ENCODE measurements around the gene MGLL.

Gene MGLL

DNA sequence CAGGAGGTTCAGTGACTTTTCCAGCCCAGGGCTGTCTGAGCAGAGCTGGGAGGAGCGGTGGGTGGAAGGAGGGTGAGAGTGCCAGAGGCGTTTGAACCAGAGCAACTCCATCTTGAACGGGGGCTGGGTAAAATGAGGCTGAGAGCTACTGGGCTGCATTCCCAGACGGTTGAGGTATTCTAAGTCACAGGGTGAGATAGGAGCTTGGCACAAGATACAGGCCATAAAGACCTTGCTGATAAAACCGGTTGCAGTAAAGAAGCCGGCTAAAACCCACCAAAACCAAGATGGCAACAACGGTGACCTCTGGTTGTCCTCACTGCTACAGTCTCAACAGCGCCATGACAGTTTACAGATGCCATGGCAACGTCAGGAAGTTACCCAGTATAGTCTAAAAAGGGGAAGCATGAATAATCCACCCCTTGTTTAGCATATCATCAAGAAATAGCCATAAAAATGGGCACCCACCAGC is 89.4 kb downstream of the MGLL start:
- no peak for DNase-seq (ENCODE audit: extremely low read depth, low read depth)
- H3K4me3 ChIP-seq (replicated peaks; ENCODE audit: low read depth, low read length): no peak overlapping the region

DNA sequence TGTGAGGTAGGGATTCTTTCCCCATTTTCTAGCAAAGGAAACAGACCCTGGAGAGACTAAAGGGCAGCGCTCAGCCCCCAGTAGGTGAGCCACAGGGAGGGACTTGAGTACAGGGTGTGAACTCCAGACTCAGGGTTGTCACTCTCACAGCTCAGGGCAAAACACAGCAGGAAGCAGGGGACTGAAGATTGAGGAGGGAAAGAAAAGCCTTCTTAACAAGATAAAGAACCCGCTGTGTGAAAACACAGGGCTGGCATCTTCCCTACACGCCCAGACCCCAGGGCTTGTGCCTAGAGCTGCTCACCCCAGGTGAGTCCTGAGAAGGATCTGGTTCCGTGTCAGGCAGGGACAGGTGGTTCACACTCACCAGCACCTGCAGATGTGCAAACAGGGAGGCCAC is 90.0 kb downstream of the MGLL start:
- no peak for DNase-seq (ENCODE audit: extremely low read depth, low read depth)
- H3K4me3 ChIP-seq (replicated peaks; ENCODE audit: low read depth, low read length): no peak overlapping the region
- TF ChIP-seq, protein P1, sequence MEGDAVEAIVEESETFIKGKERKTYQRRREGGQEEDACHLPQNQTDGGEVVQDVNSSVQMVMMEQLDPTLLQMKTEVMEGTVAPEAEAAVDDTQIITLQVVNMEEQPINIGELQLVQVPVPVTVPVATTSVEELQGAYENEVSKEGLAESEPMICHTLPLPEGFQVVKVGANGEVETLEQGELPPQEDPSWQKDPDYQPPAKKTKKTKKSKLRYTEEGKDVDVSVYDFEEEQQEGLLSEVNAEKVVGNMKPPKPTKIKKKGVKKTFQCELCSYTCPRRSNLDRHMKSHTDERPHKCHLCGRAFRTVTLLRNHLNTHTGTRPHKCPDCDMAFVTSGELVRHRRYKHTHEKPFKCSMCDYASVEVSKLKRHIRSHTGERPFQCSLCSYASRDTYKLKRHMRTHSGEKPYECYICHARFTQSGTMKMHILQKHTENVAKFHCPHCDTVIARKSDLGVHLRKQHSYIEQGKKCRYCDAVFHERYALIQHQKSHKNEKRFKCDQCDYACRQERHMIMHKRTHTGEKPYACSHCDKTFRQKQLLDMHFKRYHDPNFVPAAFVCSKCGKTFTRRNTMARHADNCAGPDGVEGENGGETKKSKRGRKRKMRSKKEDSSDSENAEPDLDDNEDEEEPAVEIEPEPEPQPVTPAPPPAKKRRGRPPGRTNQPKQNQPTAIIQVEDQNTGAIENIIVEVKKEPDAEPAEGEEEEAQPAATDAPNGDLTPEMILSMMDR (IDR thresholded peaks at IDR 0.05; ENCODE audit: low read depth, low read length, missing control alignments): no peak

More for the DNA sequence above, 89.4 kb downstream of the MGLL start:
- TF ChIP-seq, protein P1 (IDR thresholded peaks at IDR 0.05; ENCODE audit: low read depth, low read length, missing control alignments): no peak

DNA sequence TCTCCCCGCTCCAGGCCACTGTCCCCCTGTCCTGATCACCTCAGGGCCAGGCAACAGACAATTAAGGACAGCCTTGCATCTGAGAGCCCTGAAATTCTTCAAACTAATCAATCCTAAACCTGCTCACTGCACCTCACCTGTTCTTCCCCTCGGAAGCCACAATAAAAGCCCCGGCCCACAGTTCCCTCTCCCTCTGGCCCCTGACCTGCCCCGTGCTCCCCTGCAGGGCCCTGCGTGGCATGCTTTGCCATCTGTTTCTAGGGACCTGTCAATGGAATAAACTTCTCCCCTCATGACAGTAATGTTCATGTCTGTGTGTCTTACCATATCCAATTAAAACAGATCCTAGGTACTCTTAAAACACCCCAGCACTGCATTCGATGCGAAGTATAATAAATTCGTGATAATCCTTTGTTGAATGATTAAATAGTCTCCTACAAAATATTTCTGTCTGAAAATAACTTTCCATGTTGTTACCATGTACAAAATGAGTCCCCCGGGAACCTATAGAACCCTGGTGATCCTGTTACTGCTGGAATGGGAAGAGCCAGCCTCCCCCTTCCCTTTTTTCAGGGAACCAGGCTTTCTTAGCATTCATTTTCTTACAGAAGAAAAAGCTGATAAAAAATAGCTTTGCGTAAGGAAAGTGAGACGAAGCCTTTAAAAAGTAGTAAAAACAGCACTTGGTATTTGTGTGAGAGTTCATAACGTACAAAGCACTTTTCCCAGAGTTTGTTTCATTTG is 90.6 kb downstream of the MGLL start:
- no peak for DNase-seq (ENCODE audit: extremely low read depth, low read depth)
- H3K4me3 ChIP-seq (replicated peaks; ENCODE audit: low read depth, low read length): no peak overlapping the region

DNA sequence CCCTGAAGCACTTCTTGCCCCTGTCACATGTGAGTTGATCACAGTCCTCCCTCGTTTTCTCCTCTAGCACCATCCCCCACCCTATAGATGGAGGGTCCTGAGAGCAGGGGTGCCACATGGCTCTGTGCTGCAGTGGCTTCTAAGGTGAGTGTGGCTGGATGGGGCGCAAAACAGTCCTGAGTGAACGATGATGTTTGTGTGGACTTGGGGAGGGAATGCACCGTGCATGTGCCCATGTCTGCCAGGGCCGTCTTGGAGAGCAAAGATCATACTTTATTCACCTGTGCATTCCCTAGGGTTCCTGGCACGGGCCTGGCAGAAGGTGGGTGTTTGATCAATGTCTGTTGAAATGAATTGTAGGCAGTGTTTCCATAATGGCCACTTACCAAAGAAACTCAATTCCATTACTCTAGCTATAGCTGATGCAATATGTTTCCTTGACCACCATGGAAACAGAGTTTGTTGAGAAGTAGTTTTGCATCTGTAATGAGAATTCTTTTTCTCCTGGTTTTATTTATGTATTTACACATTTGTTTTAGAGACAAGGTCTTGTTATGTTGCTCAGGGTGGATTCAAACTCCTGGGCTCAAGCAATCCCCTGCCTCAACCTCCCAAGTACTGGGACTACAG is 91.5 kb downstream of the MGLL start:
- TF ChIP-seq, protein P1 (IDR thresholded peaks at IDR 0.05; ENCODE audit: low read depth, low read length, missing control alignments): no peak
- no peak for DNase-seq (ENCODE audit: extremely low read depth, low read depth)
- H3K4me3 ChIP-seq (replicated peaks; ENCODE audit: low read depth, low read length): no peak overlapping the region

More for the DNA sequence above, 90.6 kb downstream of the MGLL start:
- TF ChIP-seq, protein P1 (IDR thresholded peaks at IDR 0.05; ENCODE audit: low read depth, low read length, missing control alignments): no peak

DNA sequence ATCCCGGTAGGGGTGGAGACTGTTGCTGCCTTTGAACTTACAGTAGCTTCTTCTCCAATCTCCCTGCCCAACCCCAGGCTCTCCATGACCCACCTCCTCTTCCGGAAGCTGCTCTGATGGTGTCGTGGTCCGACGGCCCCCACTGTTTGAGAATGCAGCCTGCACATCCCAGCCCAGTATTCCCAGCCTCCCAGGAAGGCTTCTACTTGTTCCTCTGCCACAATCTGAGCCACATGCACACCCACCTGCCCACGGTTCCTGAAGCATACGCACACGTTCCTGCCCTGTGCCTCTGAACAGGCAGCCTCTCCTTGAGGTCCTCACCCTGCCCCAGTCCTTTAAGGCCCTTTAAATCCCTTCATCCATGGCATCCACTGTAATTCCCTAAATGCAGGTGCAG is 92.1 kb downstream of the MGLL start:
- H3K4me3 ChIP-seq (replicated peaks; ENCODE audit: low read depth, low read length): no peak overlapping the region
- no peak for DNase-seq (ENCODE audit: extremely low read depth, low read depth)
- TF ChIP-seq, protein P1 (IDR thresholded peaks at IDR 0.05; ENCODE audit: low read depth, low read length, missing control alignments): no peak

DNA sequence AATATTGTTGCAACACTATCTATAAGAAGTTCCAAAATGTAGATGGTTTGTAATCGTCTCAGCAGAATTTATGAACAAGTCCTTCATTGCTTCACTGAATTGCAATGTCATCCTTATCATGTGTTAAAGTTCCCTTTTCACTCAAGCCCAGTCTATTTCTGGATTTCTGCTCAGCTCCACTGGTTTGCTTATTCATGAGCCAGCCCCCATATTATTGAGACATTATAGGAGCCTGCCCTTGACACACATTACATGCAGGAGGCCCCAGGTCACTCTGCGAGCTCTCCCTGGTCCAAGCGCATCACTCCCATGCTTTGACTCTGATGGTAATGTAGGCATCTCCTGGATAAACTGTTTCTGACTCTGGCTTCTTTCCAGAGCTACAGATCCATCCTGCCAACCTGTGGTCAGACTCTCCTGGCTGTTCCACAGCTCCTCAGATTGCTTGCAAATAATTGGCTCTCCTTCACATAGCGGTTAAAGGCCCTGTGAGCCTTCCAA is 92.7 kb downstream of the MGLL start:
- H3K4me3 ChIP-seq (replicated peaks; ENCODE audit: low read depth, low read length): no peak overlapping the region
- no peak for DNase-seq (ENCODE audit: extremely low read depth, low read depth)
- TF ChIP-seq, protein P1 (IDR thresholded peaks at IDR 0.05; ENCODE audit: low read depth, low read length, missing control alignments): no peak
